ENCODE measurements around the gene YJEFN3.

- TF ChIP-seq CTCF (IDR thresholded peaks at IDR 0.05 in 4 of 5, conservative IDR thresholded peaks at IDR 0.05 in 1 of 5) (no peak), POLR2A (IDR thresholded peaks at IDR 0.05) (no peak)
These were observed 1.9 kb upstream of the YJEFN3 start for GRCh38 chr19:19526581-19527370.
